Measurements from ENCODE around the gene ENAH.

ENAH gene

GRCh38 chr1:225598847-225599246 is 54.1 kb downstream of the ENAH start:
- no peak overlapping the region for H3K4me3 ChIP-seq (ENCODE audit: control insufficient read depth, low read depth, low read length)
- no peak for TF ChIP-seq CTCF (conservative IDR thresholded peaks at IDR 0.05; ENCODE audit: control insufficient read depth, insufficient read depth, low read depth, low read length)
- DNase-seq (ENCODE audit: low read depth), result no peak

- TF ChIP-seq CTCF (conservative IDR thresholded peaks at IDR 0.05; ENCODE audit: control insufficient read depth, insufficient read depth, low read depth, low read length), result no peak
- DNase-seq (ENCODE audit: low read depth), result peak; percentile 56
- H3K4me3 ChIP-seq (ENCODE audit: control insufficient read depth, low read depth, low read length), result no peak overlapping the region
These were observed 54.9 kb downstream of the ENAH start for GRCh38 chr1:225597926-225598575.

GRCh38 chr1:225596736-225597135 is 56.2 kb downstream of the ENAH start:
- H3K4me3 ChIP-seq (ENCODE audit: control insufficient read depth, low read depth, low read length), result no peak overlapping the region
- DNase-seq (ENCODE audit: low read depth), result no peak
- TF ChIP-seq CTCF (conservative IDR thresholded peaks at IDR 0.05; ENCODE audit: control insufficient read depth, insufficient read depth, low read depth, low read length), result no peak

- DNase-seq (ENCODE audit: low read depth), result no peak
- TF ChIP-seq CTCF (conservative IDR thresholded peaks at IDR 0.05; ENCODE audit: control insufficient read depth, insufficient read depth, low read depth, low read length), result no peak
- H3K4me3 ChIP-seq (ENCODE audit: control insufficient read depth, low read depth, low read length), result no peak overlapping the region
These were observed 56.9 kb downstream of the ENAH start for GRCh38 chr1:225595974-225596551.

- DNase-seq (ENCODE audit: low read depth), result no peak
- no peak for TF ChIP-seq CTCF (conservative IDR thresholded peaks at IDR 0.05; ENCODE audit: control insufficient read depth, insufficient read depth, low read depth, low read length)
- no peak overlapping the region for H3K4me3 ChIP-seq (ENCODE audit: control insufficient read depth, low read depth, low read length)
These were observed 57.5 kb downstream of the ENAH start for GRCh38 chr1:225595452-225595851.

GRCh38 chr1:225593414-225593813 is 59.5 kb downstream of the ENAH start:
- TF ChIP-seq CTCF (conservative IDR thresholded peaks at IDR 0.05; ENCODE audit: control insufficient read depth, insufficient read depth, low read depth, low read length), result no peak
- no peak for DNase-seq (ENCODE audit: low read depth)
- H3K4me3 ChIP-seq (ENCODE audit: control insufficient read depth, low read depth, low read length), result no peak overlapping the region
